Lower lobe of right lung (tissue), 2 donors: ENCODE results near the gene CAPZB. TPM values are rescaled to one million over a fixed set of nuclear protein-coding genes. Genes with fewer than 3 reads are reported as not detected.

ENCODE experiments used
- ATAC-seq, 2 donors: fragments of 200-7000 bp; cut with Tn5 transposase; one replicate each; pipeline ENCODE4 v1.9.1; 2020 to 2022; ENCODE audit warnings: mild to moderate bottlenecking in 2 of 2, moderate library complexity in 2 of 2
- DNase-seq: peaks from one replicate; pipeline ENCODE4 v3.0.0-alpha.2; 2020
- H3K27ac ChIP-seq: fragments of 200-600 bp; one replicate; pipeline ENCODE4 v1.8.0; 2022
- H3K27me3 ChIP-seq: fragments of 200-600 bp; one replicate; pipeline ENCODE4 v1.8.0; 2022; ENCODE audit warnings: low read depth
- H3K36me3 ChIP-seq: fragments of 200-600 bp; one replicate; pipeline ENCODE4 v1.8.0; 2022; ENCODE audit warnings: mild to moderate bottlenecking
- H3K4me1 ChIP-seq: fragments of 200-600 bp; one replicate; pipeline ENCODE4 v1.8.0; 2022
- H3K4me3 ChIP-seq: fragments of 200-600 bp; one replicate; pipeline ENCODE4 v1.8.0; 2022; ENCODE audit warnings: mild to moderate bottlenecking
- H3K9me3 ChIP-seq: fragments of 200-600 bp; one replicate; pipeline ENCODE4 v1.8.0; 2022
- CTCF ChIP-seq: fragments of 200-600 bp; IDR thresholded peaks from one replicate; pipeline ENCODE4 v1.8.0; 2022; ENCODE audit warnings: antibody characterized with exemption, mild to moderate bottlenecking
- intact Hi-C: fragments of 100-400 bp; cut with DNase I; formaldehyde crosslinking; loops from one replicate; pipeline ENCODE4 v1.11.0; 2022
- total RNA-seq: library from RNA; stranded (reverse); fragmentation: NEBNext Ultra II Directional; extraction: Animal tissue kit (Norgen Biotek cat#: 25700); gene quantifications from one replicate; pipeline ENCODE4 v1.2.1, GENCODE V29; 2021
- donor health status: DM: no; HTN: yes; CAD: no; lungs with severe emphysema.

The CAPZB gene
- total RNA-seq, 1 donor from 2014 or later = 236 TPM

DNA sequence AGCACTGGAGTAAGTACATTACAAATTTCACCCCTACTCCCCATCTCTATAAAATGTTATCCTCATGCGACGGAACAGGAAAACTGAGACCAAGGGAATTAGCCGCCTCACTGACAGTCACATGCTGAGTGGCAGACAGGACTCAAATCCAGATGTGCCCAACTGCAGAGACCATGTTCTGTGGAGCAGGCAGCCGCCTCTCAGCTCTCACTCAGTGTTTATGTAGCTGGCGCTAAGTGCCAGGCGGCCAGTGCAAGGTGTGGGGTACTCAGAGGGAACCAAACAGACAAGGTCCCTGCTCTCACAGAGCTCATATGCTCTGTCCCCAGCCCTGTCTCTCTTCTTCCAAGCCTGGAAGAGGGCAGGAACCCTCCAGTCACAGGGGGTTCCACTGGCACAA, 5.1 kb downstream of the CAPZB start:
- no peaks in the 10 kb centered on the region for H3K27me3 ChIP-seq
- no peak overlapping the region for H3K4me3 ChIP-seq
- DNase-seq (no peak), ATAC-seq (no peak)
- intact Hi-C loops = no loop called here
- no peak for TF ChIP-seq CTCF
- H3K9me3 ChIP-seq = no peaks in the 10 kb centered on the region
- H3K4me1 ChIP-seq = peaks cover 92% of the 10 kb centered on the region
- H3K27ac ChIP-seq = peak overlapping the region; percentile 36
- peaks cover 33% of the 10 kb centered on the region for H3K36me3 ChIP-seq

- Histone ChIP-seq H3K36me3 (peaks cover 33% of the 10 kb centered on the region), H3K27ac (peak overlapping the region; percentile 36), H3K27me3 (no peaks in the 10 kb centered on the region), H3K4me1 (peaks cover 98% of the 10 kb centered on the region), H3K4me3 (no peak overlapping the region), H3K9me3 (no peaks in the 10 kb centered on the region)
- intact Hi-C loops = no loop called here
- ATAC-seq = no peak
- TF ChIP-seq CTCF = no peak
- no peak for DNase-seq
Observed at GRCh38 chr1:19479351-19480120, 5.8 kb downstream of the CAPZB start.

DNA sequence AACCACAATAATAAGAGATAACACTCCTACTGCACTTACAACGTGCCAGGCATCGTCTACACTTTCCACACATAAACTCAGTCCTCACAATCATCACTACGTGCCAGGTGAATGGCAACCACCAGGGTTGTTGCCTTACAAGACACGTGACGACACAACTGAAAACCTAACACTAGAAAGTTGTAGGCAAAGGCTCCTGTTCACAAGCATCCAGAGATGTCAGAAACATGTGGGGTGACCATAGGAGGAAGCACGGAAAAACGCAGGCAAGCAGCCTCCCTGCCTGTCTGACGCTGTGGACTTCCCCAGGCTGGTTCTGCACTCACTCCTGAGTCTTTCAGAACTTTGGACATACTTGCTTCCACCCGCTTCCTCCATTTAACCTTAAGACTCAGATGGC, 7.0 kb downstream of the CAPZB start:
- Histone ChIP-seq H3K4me1 (peaks cover 97% of the 10 kb centered on the region), H3K4me3 (peak overlapping the region; percentile 28), H3K27me3 (no peaks in the 10 kb centered on the region), H3K27ac (peak overlapping the region; percentile 81), H3K9me3 (no peaks in the 10 kb centered on the region), H3K36me3 (peaks cover 30% of the 10 kb centered on the region)
- ATAC-seq (no peak), DNase-seq (no peak)
- intact Hi-C loops = no loop called here
- TF ChIP-seq CTCF = no peak

- intact Hi-C loops = no loop called here
- DNase-seq (peak; percentile 63), ATAC-seq (peak; percentile 44 to 70)
- Histone ChIP-seq H3K4me3 (peak overlapping the region; percentile 28), H3K9me3 (no peaks in the 10 kb centered on the region), H3K36me3 (peaks cover 30% of the 10 kb centered on the region), H3K27me3 (no peaks in the 10 kb centered on the region), H3K4me1 (peaks cover 97% of the 10 kb centered on the region), H3K27ac (peak overlapping the region; percentile 81)
- no peak for TF ChIP-seq CTCF
Observed at GRCh38 chr1:19477284-19478249, 7.8 kb downstream of the CAPZB start.

DNA sequence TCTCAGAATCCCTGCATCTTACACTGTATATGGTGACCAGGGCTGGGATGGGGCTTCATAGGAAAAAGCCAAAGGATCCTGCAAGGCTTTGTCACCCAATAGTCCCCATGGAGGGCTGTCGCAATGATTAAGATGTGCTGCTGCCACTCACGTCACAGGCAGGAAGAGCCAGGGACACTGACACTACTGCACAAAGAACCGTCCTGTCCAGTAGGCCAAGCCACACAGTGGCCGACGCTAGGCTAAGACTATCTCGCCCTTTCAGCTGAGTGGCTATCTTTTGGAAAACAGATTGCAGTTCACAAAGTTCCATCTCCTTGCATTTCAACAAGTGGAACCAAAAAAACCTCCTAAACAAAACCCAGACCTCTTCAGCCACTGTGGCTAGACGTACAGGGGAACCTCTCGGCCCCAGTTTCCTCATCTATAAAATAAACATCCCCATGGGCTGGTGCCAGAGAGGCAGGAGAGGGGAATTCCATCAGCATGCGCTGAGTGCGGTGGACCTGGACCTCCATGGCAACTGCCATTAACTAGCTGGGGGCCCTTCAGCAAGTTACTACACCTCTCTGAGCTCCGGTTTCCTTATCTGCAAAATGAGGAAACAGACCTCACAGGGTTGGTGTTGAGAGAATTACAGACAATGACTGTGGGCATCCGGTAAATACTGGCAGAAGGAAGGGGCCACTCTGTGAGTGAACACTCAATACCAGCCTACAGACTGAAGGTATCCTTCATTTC, 8.7 kb downstream of the CAPZB start:
- no peak for TF ChIP-seq CTCF
- peak; percentile 55 for DNase-seq
- intact Hi-C loops = no loop called here
- peaks cover 94% of the 10 kb centered on the region for H3K4me1 ChIP-seq
- H3K27me3 ChIP-seq = no peaks in the 10 kb centered on the region
- ATAC-seq = peak; percentile 60 to 67
- H3K36me3 ChIP-seq = peaks cover 27% of the 10 kb centered on the region
- no peaks in the 10 kb centered on the region for H3K9me3 ChIP-seq
- H3K27ac ChIP-seq = peak overlapping the region; percentile 81
- H3K4me3 ChIP-seq = peak overlapping the region; percentile 28
